Measurements from ENCODE around the gene AXIN1.

The AXIN1 gene

GRCh38 chr16:349211-349610 lies 3.3 kb downstream of the AXIN1 start:
- TF ChIP-seq REST (IDR thresholded peaks at IDR 0.05; ENCODE audit: insufficient read depth in 1 of 2, low read depth in 2 of 2, low read length in 2 of 2) = no peak
- TF ChIP-seq FOXP2 (optimal IDR thresholded peaks at IDR 0.05; ENCODE audit: borderline replicate concordance, extremely low read depth, extremely low read length, insufficient read depth) = no peak
- TF ChIP-seq POLR2AphosphoS5 (IDR thresholded peaks at IDR 0.05; ENCODE audit: low read depth, low read length) = no peak
- no peak for TF ChIP-seq TAF1 (IDR thresholded peaks at IDR 0.05; ENCODE audit: borderline replicate concordance, insufficient read depth, low read length)
- no peak for TF ChIP-seq SIN3A (IDR thresholded peaks at IDR 0.05; ENCODE audit: borderline replicate concordance, insufficient read depth, low read length)

GRCh38 chr16:347203-347602 lies 5.3 kb downstream of the AXIN1 start:
- TF ChIP-seq SIN3A (IDR thresholded peaks at IDR 0.05; ENCODE audit: borderline replicate concordance, insufficient read depth, low read length) = no peak
- TF ChIP-seq POLR2AphosphoS5 (IDR thresholded peaks at IDR 0.05; ENCODE audit: low read depth, low read length) = no peak
- no peak for TF ChIP-seq FOXP2 (optimal IDR thresholded peaks at IDR 0.05; ENCODE audit: borderline replicate concordance, extremely low read depth, extremely low read length, insufficient read depth)

GRCh38 chr16:346587-346986 lies 5.9 kb downstream of the AXIN1 start:
- TF ChIP-seq POLR2AphosphoS5 (IDR thresholded peaks at IDR 0.05; ENCODE audit: low read depth, low read length) = no peak
- no peak for TF ChIP-seq FOXP2 (optimal IDR thresholded peaks at IDR 0.05; ENCODE audit: borderline replicate concordance, extremely low read depth, extremely low read length, insufficient read depth)
- no peak for TF ChIP-seq SIN3A (IDR thresholded peaks at IDR 0.05; ENCODE audit: borderline replicate concordance, insufficient read depth, low read length)

GRCh38 chr16:345772-346171 lies 6.8 kb downstream of the AXIN1 start:
- no peak for TF ChIP-seq SIN3A (IDR thresholded peaks at IDR 0.05; ENCODE audit: borderline replicate concordance, insufficient read depth, low read length)
- TF ChIP-seq POLR2AphosphoS5 (IDR thresholded peaks at IDR 0.05; ENCODE audit: low read depth, low read length) = no peak

- no peak for TF ChIP-seq REST (IDR thresholded peaks at IDR 0.05; ENCODE audit: insufficient read depth in 1 of 2, low read depth in 2 of 2, low read length in 2 of 2)
- TF ChIP-seq SIN3A (IDR thresholded peaks at IDR 0.05; ENCODE audit: borderline replicate concordance, insufficient read depth, low read length) = no peak
- no peak for TF ChIP-seq TAF1 (IDR thresholded peaks at IDR 0.05; ENCODE audit: borderline replicate concordance, insufficient read depth, low read length)
- no peak for TF ChIP-seq FOXP2 (optimal IDR thresholded peaks at IDR 0.05; ENCODE audit: borderline replicate concordance, extremely low read depth, extremely low read length, insufficient read depth)
- no peak for TF ChIP-seq POLR2AphosphoS5 (IDR thresholded peaks at IDR 0.05; ENCODE audit: low read depth, low read length)
Observed at GRCh38 chr16:342455-343213, 9.9 kb downstream of the AXIN1 start.

- TF ChIP-seq REST (IDR thresholded peaks at IDR 0.05; ENCODE audit: insufficient read depth in 1 of 2, low read depth in 2 of 2, low read length in 2 of 2) = no peak
- no peak for TF ChIP-seq SIN3A (IDR thresholded peaks at IDR 0.05; ENCODE audit: borderline replicate concordance, insufficient read depth, low read length)
- no peak for TF ChIP-seq POLR2AphosphoS5 (IDR thresholded peaks at IDR 0.05; ENCODE audit: low read depth, low read length)
- no peak for TF ChIP-seq TAF1 (IDR thresholded peaks at IDR 0.05; ENCODE audit: borderline replicate concordance, insufficient read depth, low read length)
- TF ChIP-seq FOXP2 (optimal IDR thresholded peaks at IDR 0.05; ENCODE audit: borderline replicate concordance, extremely low read depth, extremely low read length, insufficient read depth) = no peak
Observed at GRCh38 chr16:340370-341091, 12.0 kb downstream of the AXIN1 start.

All from PFSK-1 (cell line).